DND-41 (cell line): ENCODE results near the gene PPFIBP1.

Source experiments
- EZH2 ChIP-seq: IDR thresholded peaks from 3 replicates; pipeline ENCODE4 v1.6.1; 2012; ENCODE audit warnings: borderline replicate concordance, low read depth, mild to moderate bottlenecking, moderate library complexity, low read length, inconsistent platforms; ENCODE audit not compliant: severe bottlenecking
- TF ChIP-seq, protein P1 (sequence below): IDR thresholded peaks from 2 replicates; pipeline ENCODE4 v1.5.1; 2012; ENCODE audit warnings: borderline replicate concordance, low read length, moderate library complexity, mild to moderate bottlenecking; ENCODE audit not compliant: poor library complexity, severe bottlenecking; ENCODE audit errors: extremely low read depth

DNA sequence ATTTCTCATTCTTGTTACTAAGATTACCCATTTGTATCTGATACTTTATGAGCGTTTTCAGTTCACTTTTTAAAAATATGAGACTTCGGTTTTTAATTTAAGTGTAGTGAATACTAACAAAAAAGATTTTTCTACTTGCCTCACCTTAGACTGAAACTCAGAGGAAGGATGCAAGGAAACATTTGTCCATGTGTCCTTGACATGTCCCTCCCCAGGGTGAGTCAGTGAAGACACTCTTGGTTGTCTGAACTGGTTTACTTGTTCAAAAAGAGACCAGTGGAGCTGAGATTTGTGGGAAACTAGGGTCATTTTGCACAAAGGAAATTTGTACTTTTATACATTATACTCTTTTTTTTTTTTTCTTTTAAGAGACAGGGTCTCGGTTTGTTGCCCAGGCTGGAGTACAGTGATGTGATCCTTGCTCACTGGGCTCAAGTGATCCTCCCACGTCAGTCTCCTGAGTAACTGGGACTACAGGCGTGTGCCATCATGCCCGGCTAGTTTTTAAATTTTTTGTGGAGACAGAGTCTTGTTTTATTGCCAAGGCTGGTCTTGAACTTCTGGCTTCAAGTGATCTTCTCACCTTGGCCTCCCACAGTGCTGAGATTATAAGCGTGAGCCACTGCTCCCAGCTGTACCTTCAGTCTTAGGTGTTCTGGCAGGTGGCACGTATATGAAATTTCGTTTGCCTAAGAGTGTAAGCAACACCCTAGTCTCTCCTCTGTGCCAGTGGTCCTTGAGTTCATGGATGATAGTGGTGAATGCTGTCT is 56.7 kb downstream of the PPFIBP1 start:
- TF ChIP-seq, protein P1, sequence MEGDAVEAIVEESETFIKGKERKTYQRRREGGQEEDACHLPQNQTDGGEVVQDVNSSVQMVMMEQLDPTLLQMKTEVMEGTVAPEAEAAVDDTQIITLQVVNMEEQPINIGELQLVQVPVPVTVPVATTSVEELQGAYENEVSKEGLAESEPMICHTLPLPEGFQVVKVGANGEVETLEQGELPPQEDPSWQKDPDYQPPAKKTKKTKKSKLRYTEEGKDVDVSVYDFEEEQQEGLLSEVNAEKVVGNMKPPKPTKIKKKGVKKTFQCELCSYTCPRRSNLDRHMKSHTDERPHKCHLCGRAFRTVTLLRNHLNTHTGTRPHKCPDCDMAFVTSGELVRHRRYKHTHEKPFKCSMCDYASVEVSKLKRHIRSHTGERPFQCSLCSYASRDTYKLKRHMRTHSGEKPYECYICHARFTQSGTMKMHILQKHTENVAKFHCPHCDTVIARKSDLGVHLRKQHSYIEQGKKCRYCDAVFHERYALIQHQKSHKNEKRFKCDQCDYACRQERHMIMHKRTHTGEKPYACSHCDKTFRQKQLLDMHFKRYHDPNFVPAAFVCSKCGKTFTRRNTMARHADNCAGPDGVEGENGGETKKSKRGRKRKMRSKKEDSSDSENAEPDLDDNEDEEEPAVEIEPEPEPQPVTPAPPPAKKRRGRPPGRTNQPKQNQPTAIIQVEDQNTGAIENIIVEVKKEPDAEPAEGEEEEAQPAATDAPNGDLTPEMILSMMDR = no peak
- no peak for TF ChIP-seq EZH2
